H1 (cell line): ENCODE data around the gene SOX6. TPM values are rescaled to one million over a fixed set of nuclear protein-coding genes. Genes with fewer than 3 reads are reported as not detected.

Experiments used
- CTCF ChIA-PET: fragments of 300-600 bp; sonication (Branson Sonifier 250); formaldehyde crosslinking; loops from one replicate; lab custom pipeline; 2021; ENCODE audit not compliant: partially characterized antibody; lab: Charles Lee
- POLR2A ChIA-PET: fragments of 300-600 bp; sonication (Branson Sonifier 250); formaldehyde crosslinking; loops from one replicate; lab custom pipeline; 2021; ENCODE audit warnings: inconsistent platforms; ENCODE audit not compliant: partially characterized antibody; lab: Charles Lee
- DNase-seq, 2 experiments: peaks; one replicate each; pipeline versions ENCODE4 v3.0.0 to v3.0.0-alpha.2; 2010 to 2022; ENCODE audit warnings: low spot score in 2 of 2, low read depth in 1 of 2, mixed read lengths in 1 of 2
- FAIRE-seq: peaks from 2 replicates; lab custom pipeline; 2011; peaks lifted over from hg19 to GRCh38; lab: Jason Lieb, UNC
- H2AFZ ChIP-seq: 2 replicates; pipeline ENCODE4 v1.8.1; 2012; ENCODE audit warnings: low read length, inconsistent platforms
- H2AK5ac ChIP-seq: 2 replicates; pipeline ENCODE4 v1.6.1; 2013; ENCODE audit warnings: low read depth, low read length
- H2BK120ac ChIP-seq: replicated peaks from 2 replicates; pipeline ENCODE3; 2013; ENCODE audit warnings: low read depth, low read length, inconsistent platforms
- H2BK12ac ChIP-seq: 2 replicates; pipeline ENCODE4 v1.6.1; 2013; ENCODE audit warnings: low read depth, low read length
- H2BK15ac ChIP-seq: 2 replicates; pipeline ENCODE4 v1.6.1; 2013; ENCODE audit warnings: low read length
- H2BK20ac ChIP-seq: 2 replicates; pipeline ENCODE4 v1.6.1; 2013; ENCODE audit warnings: low read length
- H2BK5ac ChIP-seq: 2 replicates; pipeline ENCODE4 v1.6.1; 2013; ENCODE audit warnings: low read depth, low read length
- H3K14ac ChIP-seq: 2 replicates; pipeline ENCODE4 v1.6.1; 2013; ENCODE audit warnings: inconsistent platforms; ENCODE audit not compliant: insufficient read length
- H3K18ac ChIP-seq: 2 replicates; pipeline ENCODE4 v1.6.1; 2013; ENCODE audit warnings: low read length; ENCODE audit errors: extremely low read depth
- H3K23ac ChIP-seq: 2 replicates; pipeline ENCODE4 v1.6.1; 2013; ENCODE audit warnings: inconsistent platforms; ENCODE audit not compliant: insufficient read length
- H3K23me2 ChIP-seq: 2 replicates; pipeline ENCODE4 v1.6.1; 2013; ENCODE audit warnings: low read depth, low read length
- H3K27ac ChIP-seq: 2 replicates; pipeline ENCODE4 v1.6.1; 2011; ENCODE audit warnings: low read depth, low read length, inconsistent platforms
- H3K27me3 ChIP-seq, 4 experiments: replicated peaks in 1 of 4; 1 replicate in 1 of 4; 2 replicates in 3 of 4; pipeline versions ENCODE4 v1.6.1 to v1.8.1; 2011 to 2013; ENCODE audit warnings: low read length in 3 of 4, mild to moderate bottlenecking in 3 of 4, inconsistent platforms in 2 of 4, mixed read lengths in 2 of 4, moderate library complexity in 1 of 4; ENCODE audit not compliant: control insufficient read depth in 3 of 4, insufficient read depth in 3 of 4; ENCODE audit errors: extremely low read depth in 1 of 4
- H3K36me3 ChIP-seq, 4 experiments: 2 replicates each; pipeline versions ENCODE4 v1.6.1 to v1.8.1; 2011 to 2013; ENCODE audit warnings: mild to moderate bottlenecking in 4 of 4, low read length in 3 of 4, moderate library complexity in 2 of 4, control low read depth in 1 of 4, inconsistent platforms in 1 of 4; ENCODE audit not compliant: insufficient read depth in 4 of 4, control insufficient read depth in 2 of 4
- H3K4ac ChIP-seq: replicated peaks from 2 replicates; pipeline ENCODE3; 2013; ENCODE audit warnings: low read length, low read depth, mixed read lengths, inconsistent platforms; ENCODE audit not compliant: insufficient read length
- H3K4me1 ChIP-seq, 4 experiments: replicated peaks in 1 of 4; 1 replicate in 1 of 4; 2 replicates in 3 of 4; pipeline versions ENCODE4 v1.6.1 to v1.8.1; 2011 to 2013; ENCODE audit warnings: low read length in 3 of 4, inconsistent platforms in 2 of 4, mixed read lengths in 1 of 4; ENCODE audit not compliant: insufficient read depth in 4 of 4, control insufficient read depth in 3 of 4
- H3K4me2 ChIP-seq, 2 experiments: 2 replicates each; pipeline versions ENCODE4 v1.6.1 to v1.8.1; 2011 to 2013; ENCODE audit warnings: low read depth in 2 of 2, low read length in 2 of 2, control low read depth in 1 of 2, inconsistent platforms in 1 of 2, mild to moderate bottlenecking in 1 of 2; ENCODE audit not compliant: insufficient read depth in 1 of 2
- H3K4me3 ChIP-seq, 4 experiments: fragments of 200-600, 300-600 bp in 1 of 4; sonication (generic), shearing (Covaris generic), sonication (Bioruptor Twin) in 1 of 4; 2 replicates each; pipeline versions ENCODE4 v1.5.1 to v1.8.1; 2011 to 2016; ENCODE audit warnings: low read length in 4 of 4, low read depth in 3 of 4, control low read depth in 2 of 4, inconsistent platforms in 2 of 4, mild to moderate bottlenecking in 2 of 4, mixed read lengths in 1 of 4, moderate library complexity in 1 of 4; ENCODE audit not compliant: insufficient read depth in 2 of 4; ENCODE audit errors: extremely low read depth in 1 of 4
- H3K56ac ChIP-seq: replicated peaks from 2 replicates; pipeline ENCODE3; 2013; ENCODE audit warnings: low read depth, mild to moderate bottlenecking, mixed read lengths, low read length, inconsistent platforms; ENCODE audit not compliant: insufficient read length
- H3K79me1 ChIP-seq: 2 replicates; pipeline ENCODE4 v1.6.1; 2013; ENCODE audit warnings: low read depth, low read length, control low read depth
- H3K79me2 ChIP-seq, 2 experiments: 2 replicates each; pipeline versions ENCODE4 v1.6.1 to v1.8.1; 2012 to 2013; ENCODE audit warnings: low read length in 2 of 2, mild to moderate bottlenecking in 2 of 2, inconsistent platforms in 1 of 2; ENCODE audit not compliant: insufficient read depth in 2 of 2, control insufficient read depth in 1 of 2
- H3K9ac ChIP-seq, 4 experiments: replicated peaks in 1 of 4; 1 replicate in 1 of 4; 2 replicates in 3 of 4; pipeline versions ENCODE4 v1.6.1 to v1.8.1; 2011 to 2013; ENCODE audit warnings: low read depth in 3 of 4, low read length in 3 of 4, control low read depth in 2 of 4, mild to moderate bottlenecking in 2 of 4, moderate library complexity in 2 of 4, inconsistent platforms in 1 of 4; ENCODE audit errors: extremely low read depth in 1 of 4
- H3K9me3 ChIP-seq, 2 experiments: 2 replicates each; pipeline versions ENCODE4 v1.6.1 to v1.8.1; 2012 to 2013; ENCODE audit warnings: mild to moderate bottlenecking in 2 of 2, moderate library complexity in 2 of 2, control low read depth in 1 of 2, inconsistent platforms in 1 of 2, low read depth in 1 of 2, low read length in 1 of 2, mixed read lengths in 1 of 2; ENCODE audit not compliant: insufficient read depth in 2 of 2
- H4K20me1 ChIP-seq, 2 experiments: replicated peaks in 1 of 2; 2 replicates each; pipeline versions ENCODE3 to v1.8.1; 2011 to 2013; ENCODE audit warnings: inconsistent platforms in 2 of 2, low read length in 2 of 2, mild to moderate bottlenecking in 1 of 2; ENCODE audit not compliant: insufficient read depth in 2 of 2, control insufficient read depth in 1 of 2
- H4K5ac ChIP-seq: 2 replicates; pipeline ENCODE4 v1.6.1; 2013; ENCODE audit warnings: low read length, low read depth, mixed read lengths, inconsistent platforms; ENCODE audit not compliant: insufficient read length
- H4K8ac ChIP-seq: 2 replicates; pipeline ENCODE4 v1.8.0; 2013; ENCODE audit warnings: mild to moderate bottlenecking, moderate library complexity, low read length, inconsistent platforms; ENCODE audit not compliant: insufficient read depth; ENCODE audit errors: extremely low read depth
- H4K91ac ChIP-seq: replicated peaks from 2 replicates; pipeline ENCODE3; 2013; ENCODE audit warnings: low read length, mixed read lengths, inconsistent platforms; ENCODE audit not compliant: insufficient read length
- SIX5 ChIP-seq: IDR thresholded peaks from 2 replicates; pipeline ENCODE4 v1.6.1; 2011; ENCODE audit warnings: mild to moderate bottlenecking, low read depth, low read length
- SP1 ChIP-seq: IDR thresholded peaks from 2 replicates; pipeline ENCODE4 v1.6.1; 2011; ENCODE audit warnings: low read depth, low read length
- WGBS, 2 experiments: shearing (Covaris generic) in 1 of 2; methylation state at CpG; one replicate each; pipeline versions ENCODE4 v1.1.6 to v1.1.7; 2013 to 2015; ENCODE audit warnings: low lambda C conversion rate in 2 of 2, mixed read lengths in 2 of 2, inconsistent platforms in 1 of 2, low coverage in 1 of 2, missing lambda C conversion rate in 1 of 2; ENCODE audit not compliant: insufficient replicate concordance in 2 of 2, insufficient coverage in 1 of 2, insufficient read length in 1 of 2; ENCODE audit errors: extremely low coverage in 1 of 2, missing lambda C conversion rate in 1 of 2; 5-methylcytosine and 5-hydroxymethylcytosine counted together
- polyA plus RNA-seq, 7 experiments: library from polyadenylated mRNA; depleted of rRNA in 3 of 7; stranded (reverse) in 5 of 7; unstranded in 2 of 7; fragments of >200 nt in 5 of 7; fragments of 200-250 nt in 2 of 7; gene quantifications; 1 replicate in 5 of 7; 2 replicates in 1 of 7; 4 replicates in 1 of 7; pipeline versions ENCODE4 v1.2.1 to v1.2.3, GENCODE V29; 2011 to 2013; ENCODE audit warnings: missing spikeins in 2 of 7, mixed read lengths in 2 of 7
- total RNA-seq: library from RNA; stranded (reverse); fragmentation: NEBNext Ultra II Directional; extraction: Animal tissue kit (Norgen Biotek cat#: 25700); gene quantifications from 2 replicates; pipeline ENCODE4 v1.2.1, GENCODE V29; 2021
- TF ChIP-seq, protein P1 (sequence below): IDR thresholded peaks from 2 replicates; pipeline ENCODE4 v1.6.1; 2011; ENCODE audit warnings: low read depth, mild to moderate bottlenecking, low read length; ENCODE audit not compliant: insufficient read depth
- TF ChIP-seq, protein P2 (sequence below): IDR thresholded peaks from 2 replicates; pipeline ENCODE4 v1.6.1; 2012; ENCODE audit warnings: low read length, inconsistent platforms

Gene SOX6
- total and polyA plus RNA-seq, 2 of the 8 experiments (the other 6 are each of a cell fraction or from before 2014, with no cell fraction given), result 0.09 TPM; not detected in 1

- CTCF ChIA-PET, result no interaction called here
- no peak for FAIRE-seq
- TF ChIP-seq, protein P1, sequence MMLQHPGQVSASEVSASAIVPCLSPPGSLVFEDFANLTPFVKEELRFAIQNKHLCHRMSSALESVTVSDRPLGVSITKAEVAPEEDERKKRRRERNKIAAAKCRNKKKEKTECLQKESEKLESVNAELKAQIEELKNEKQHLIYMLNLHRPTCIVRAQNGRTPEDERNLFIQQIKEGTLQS, result no peak
- TF ChIP-seq SP1, result no peak
- TF ChIP-seq, protein P2, sequence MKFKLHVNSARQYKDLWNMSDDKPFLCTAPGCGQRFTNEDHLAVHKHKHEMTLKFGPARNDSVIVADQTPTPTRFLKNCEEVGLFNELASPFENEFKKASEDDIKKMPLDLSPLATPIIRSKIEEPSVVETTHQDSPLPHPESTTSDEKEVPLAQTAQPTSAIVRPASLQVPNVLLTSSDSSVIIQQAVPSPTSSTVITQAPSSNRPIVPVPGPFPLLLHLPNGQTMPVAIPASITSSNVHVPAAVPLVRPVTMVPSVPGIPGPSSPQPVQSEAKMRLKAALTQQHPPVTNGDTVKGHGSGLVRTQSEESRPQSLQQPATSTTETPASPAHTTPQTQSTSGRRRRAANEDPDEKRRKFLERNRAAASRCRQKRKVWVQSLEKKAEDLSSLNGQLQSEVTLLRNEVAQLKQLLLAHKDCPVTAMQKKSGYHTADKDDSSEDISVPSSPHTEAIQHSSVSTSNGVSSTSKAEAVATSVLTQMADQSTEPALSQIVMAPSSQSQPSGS, result no peak
- no peak for TF ChIP-seq SIX5
- TF ChIP-seq, all 59 proteins: peak for 0
These were observed 189.8 kb downstream of the SOX6 start for GRCh38 chr11:16166571-16166970.

More at GRCh38 chr11:16166571-16166970, 189.8 kb downstream of the SOX6 start:
- no peak overlapping the region for H2AK5ac ChIP-seq
- H3K23ac ChIP-seq, result no peak overlapping the region
- H3K4me3 ChIP-seq, result no peak overlapping the region
- H3K56ac ChIP-seq, result no peak overlapping the region
- no peak overlapping the region for H4K91ac ChIP-seq
- no peaks in the 10 kb centered on the region for H4K20me1 ChIP-seq
- H3K36me3 ChIP-seq, result no peaks in the 10 kb centered on the region
- H2BK5ac ChIP-seq, result no peak overlapping the region
- no peak overlapping the region for H3K27ac ChIP-seq
- H2AFZ ChIP-seq, result no peak overlapping the region
- no peaks in the 10 kb centered on the region; a peak in 1 of 7 replicates for H3K27me3 ChIP-seq
- H4K5ac ChIP-seq, result no peak overlapping the region
- H2BK20ac ChIP-seq, result no peak overlapping the region
- no peak overlapping the region for H4K8ac ChIP-seq
- H3K4me2 ChIP-seq, result no peak overlapping the region
- no peak overlapping the region for H3K9ac ChIP-seq
- H3K14ac ChIP-seq, result no peak overlapping the region
- 100% methylated on average over 1 of the region's 1 CpG; no CpG with 5 or more reads in 1 of the 2 experiments for WGBS, 2 experiments
- H2BK120ac ChIP-seq, result no peak overlapping the region
- H2BK12ac ChIP-seq, result no peak overlapping the region
- H3K18ac ChIP-seq, result no peak overlapping the region
- no peaks in the 10 kb centered on the region for H3K9me3 ChIP-seq
- H3K79me2 ChIP-seq, result no peaks in the 10 kb centered on the region
- no peak overlapping the region for H3K4ac ChIP-seq
- DNase-seq, result no peak
- no peak overlapping the region for H2BK15ac ChIP-seq
- POLR2A ChIA-PET, result no interaction called here
- no peaks in the 10 kb centered on the region; the same call in 1 of the 2 replicates for H3K23me2 ChIP-seq
- peaks cover 0 to 9% (median 1%) of the 10 kb centered on the region in 4 experiments; a peak in 3 of 7 replicates for H3K4me1 ChIP-seq
- no peaks in the 10 kb centered on the region for H3K79me1 ChIP-seq
